ENCODE data around the gene PRKG2.

PRKG2 gene

DNA sequence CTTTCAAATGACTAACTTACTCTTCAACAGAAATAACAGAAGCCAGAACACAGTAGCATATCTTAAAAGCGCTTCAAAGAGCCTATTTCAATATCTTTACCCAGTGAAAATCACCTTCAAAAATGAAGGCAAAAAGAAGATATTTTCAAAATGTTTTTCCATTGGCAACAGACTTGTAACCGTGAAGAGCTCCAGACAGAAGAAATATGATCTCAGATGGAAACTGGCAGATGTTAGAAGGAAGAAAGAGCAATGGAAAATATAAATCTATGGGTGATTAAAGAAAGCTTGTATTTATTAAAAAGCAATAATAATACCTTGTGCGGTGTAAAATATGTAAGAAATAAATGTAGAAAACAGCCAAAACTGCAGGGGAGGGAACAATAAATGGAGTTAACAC, 35.7 kb downstream of the PRKG2 start:
- DNase-seq (ENCODE audit: low read depth) = no peak
- TF ChIP-seq, protein P1, sequence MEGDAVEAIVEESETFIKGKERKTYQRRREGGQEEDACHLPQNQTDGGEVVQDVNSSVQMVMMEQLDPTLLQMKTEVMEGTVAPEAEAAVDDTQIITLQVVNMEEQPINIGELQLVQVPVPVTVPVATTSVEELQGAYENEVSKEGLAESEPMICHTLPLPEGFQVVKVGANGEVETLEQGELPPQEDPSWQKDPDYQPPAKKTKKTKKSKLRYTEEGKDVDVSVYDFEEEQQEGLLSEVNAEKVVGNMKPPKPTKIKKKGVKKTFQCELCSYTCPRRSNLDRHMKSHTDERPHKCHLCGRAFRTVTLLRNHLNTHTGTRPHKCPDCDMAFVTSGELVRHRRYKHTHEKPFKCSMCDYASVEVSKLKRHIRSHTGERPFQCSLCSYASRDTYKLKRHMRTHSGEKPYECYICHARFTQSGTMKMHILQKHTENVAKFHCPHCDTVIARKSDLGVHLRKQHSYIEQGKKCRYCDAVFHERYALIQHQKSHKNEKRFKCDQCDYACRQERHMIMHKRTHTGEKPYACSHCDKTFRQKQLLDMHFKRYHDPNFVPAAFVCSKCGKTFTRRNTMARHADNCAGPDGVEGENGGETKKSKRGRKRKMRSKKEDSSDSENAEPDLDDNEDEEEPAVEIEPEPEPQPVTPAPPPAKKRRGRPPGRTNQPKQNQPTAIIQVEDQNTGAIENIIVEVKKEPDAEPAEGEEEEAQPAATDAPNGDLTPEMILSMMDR (IDR thresholded peaks at IDR 0.05; ENCODE audit: control insufficient read depth, extremely low read depth, insufficient read depth) = no peak
- no peak overlapping the region for H3K4me3 ChIP-seq (ENCODE audit: low read depth, low read length)

GRCh38 chr4:81173213-81173612, 41.8 kb downstream of the PRKG2 start:
- DNase-seq (ENCODE audit: low read depth) = no peak
- TF ChIP-seq, protein P1 (IDR thresholded peaks at IDR 0.05; ENCODE audit: control insufficient read depth, extremely low read depth, insufficient read depth) = no peak
- H3K4me3 ChIP-seq (ENCODE audit: low read depth, low read length) = no peak overlapping the region

- TF ChIP-seq, protein P1 (IDR thresholded peaks at IDR 0.05; ENCODE audit: control insufficient read depth, extremely low read depth, insufficient read depth) = no peak
- DNase-seq (ENCODE audit: low read depth) = no peak
- H3K4me3 ChIP-seq (ENCODE audit: low read depth, low read length) = no peak overlapping the region
Observed at GRCh38 chr4:81166458-81167160, 48.4 kb downstream of the PRKG2 start.

- no peak for DNase-seq (ENCODE audit: low read depth)
- TF ChIP-seq, protein P1 (IDR thresholded peaks at IDR 0.05; ENCODE audit: control insufficient read depth, extremely low read depth, insufficient read depth) = no peak
- H3K4me3 ChIP-seq (ENCODE audit: low read depth, low read length) = no peak overlapping the region
Observed at GRCh38 chr4:81165861-81166430, 49.1 kb downstream of the PRKG2 start.

- TF ChIP-seq, protein P1 (IDR thresholded peaks at IDR 0.05; ENCODE audit: control insufficient read depth, extremely low read depth, insufficient read depth) = no peak
- no peak overlapping the region for H3K4me3 ChIP-seq (ENCODE audit: low read depth, low read length)
- DNase-seq (ENCODE audit: low read depth) = no peak
Observed at GRCh38 chr4:81164623-81165416, 50.2 kb downstream of the PRKG2 start.

DNA sequence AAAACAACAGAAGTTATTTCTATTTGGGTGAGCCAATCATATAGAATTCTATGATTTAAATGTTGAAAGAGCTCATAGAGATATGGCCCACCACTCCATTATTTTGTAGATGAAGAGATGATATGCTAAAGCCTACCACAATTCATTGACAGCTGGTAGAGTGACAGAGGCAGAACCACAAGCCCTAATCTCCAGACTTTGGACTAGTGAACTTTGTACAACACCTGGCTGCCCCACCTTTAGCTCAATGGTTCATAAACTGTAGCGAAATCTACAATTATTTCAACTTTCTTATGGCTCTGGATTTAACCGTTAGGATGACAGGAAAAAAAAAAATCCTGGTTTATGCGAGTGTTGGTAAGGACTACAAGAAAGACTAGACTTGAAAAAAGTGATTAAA, 50.9 kb downstream of the PRKG2 start:
- TF ChIP-seq, protein P1 (IDR thresholded peaks at IDR 0.05; ENCODE audit: control insufficient read depth, extremely low read depth, insufficient read depth) = no peak
- no peak overlapping the region for H3K4me3 ChIP-seq (ENCODE audit: low read depth, low read length)
- no peak for DNase-seq (ENCODE audit: low read depth)

Data from LNCaP clone FGC (cell line).